Uterus (tissue), 2 donors: ENCODE results near the gene MEGF9.

Source experiments
- POLR2A ChIP-seq, 2 donors: fragments of 450-650 bp; IDR thresholded peaks; one replicate each; pipeline ENCODE4 v1.6.1; 2016; ENCODE audit warnings: antibody characterized with exemption in 2 of 2, mild to moderate bottlenecking in 1 of 2, moderate library complexity in 1 of 2
- TF ChIP-seq, protein P1 (sequence below), 4 experiments: fragments of 200-600 bp in 2 of 4; fragments of 450-650 bp in 2 of 4; sonication (generic) in 2 of 4; IDR thresholded peaks; one replicate each; pipeline ENCODE4 v1.5.1; 2016 to 2019; ENCODE audit warnings: antibody characterized with exemption in 4 of 4, mild to moderate bottlenecking in 2 of 4, moderate library complexity in 1 of 4

DNA sequence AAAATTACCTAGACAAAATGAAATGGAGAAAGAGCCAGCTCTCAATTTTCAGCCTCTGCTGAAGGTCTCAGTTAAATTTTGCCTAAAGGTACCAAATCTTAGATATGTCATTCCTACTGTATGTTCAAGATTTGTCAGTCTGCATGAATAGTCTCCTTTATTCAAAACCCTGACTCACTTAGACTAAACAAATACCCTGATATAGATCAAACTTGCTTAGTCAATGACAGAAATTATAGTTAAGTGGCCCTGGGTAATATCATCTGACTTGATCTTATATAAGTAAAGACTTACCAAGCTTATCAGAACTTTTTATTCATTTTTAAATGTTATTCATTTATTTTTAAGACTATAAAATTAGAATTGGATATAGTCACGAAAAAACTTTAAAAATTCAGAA lies 12.2 kb downstream of the MEGF9 start:
- no peak for TF ChIP-seq POLR2A (IDR thresholded peaks at IDR 0.05)
- TF ChIP-seq, protein P1, sequence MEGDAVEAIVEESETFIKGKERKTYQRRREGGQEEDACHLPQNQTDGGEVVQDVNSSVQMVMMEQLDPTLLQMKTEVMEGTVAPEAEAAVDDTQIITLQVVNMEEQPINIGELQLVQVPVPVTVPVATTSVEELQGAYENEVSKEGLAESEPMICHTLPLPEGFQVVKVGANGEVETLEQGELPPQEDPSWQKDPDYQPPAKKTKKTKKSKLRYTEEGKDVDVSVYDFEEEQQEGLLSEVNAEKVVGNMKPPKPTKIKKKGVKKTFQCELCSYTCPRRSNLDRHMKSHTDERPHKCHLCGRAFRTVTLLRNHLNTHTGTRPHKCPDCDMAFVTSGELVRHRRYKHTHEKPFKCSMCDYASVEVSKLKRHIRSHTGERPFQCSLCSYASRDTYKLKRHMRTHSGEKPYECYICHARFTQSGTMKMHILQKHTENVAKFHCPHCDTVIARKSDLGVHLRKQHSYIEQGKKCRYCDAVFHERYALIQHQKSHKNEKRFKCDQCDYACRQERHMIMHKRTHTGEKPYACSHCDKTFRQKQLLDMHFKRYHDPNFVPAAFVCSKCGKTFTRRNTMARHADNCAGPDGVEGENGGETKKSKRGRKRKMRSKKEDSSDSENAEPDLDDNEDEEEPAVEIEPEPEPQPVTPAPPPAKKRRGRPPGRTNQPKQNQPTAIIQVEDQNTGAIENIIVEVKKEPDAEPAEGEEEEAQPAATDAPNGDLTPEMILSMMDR (IDR thresholded peaks at IDR 0.05), result no peak
